ENCODE data around the gene ADCY10.
"Not testable (repeated sequence)": the region's sequence is repeated elsewhere in the genome, so short reads cannot be mapped to it uniquely, and the experiment has no call there.

ADCY10 gene

GRCh38 chr1:167832693-167833092 is 81.2 kb downstream of the ADCY10 start:
- Histone ChIP-seq H4K20me1 (ENCODE audit: insufficient read depth, low read length) (no peaks in the 10 kb centered on the region), H3K9me2 (ENCODE audit: low read depth, low read length) (no peaks in the 10 kb centered on the region), H3K9me3 (ENCODE audit: low read length) (no peaks in the 10 kb centered on the region), H3K27me3 (ENCODE audit: insufficient read depth, low read length) (0 out of 2 replicates have a peak, but pooled peaks cover 4% of the 10 kb centered on the region), H3K27ac (ENCODE audit: low read depth, low read length, poor library complexity, severe bottlenecking) (no peak overlapping the region), H3K36me3 (ENCODE audit: insufficient read depth, low read length) (no peaks in the 10 kb centered on the region), H3K4me2 (ENCODE audit: low read length) (no peak overlapping the region), H3F3A (ENCODE audit: insufficient read depth, low read length) (no peaks in the 10 kb centered on the region), H3K79me2 (ENCODE audit: insufficient read depth, low read length) (no peaks in the 10 kb centered on the region), H2AFZ (ENCODE audit: low read length) (no peak overlapping the region), H3K4me1 (ENCODE audit: insufficient read depth, low read length, severe bottlenecking) (no peaks in the 10 kb centered on the region), H3K4me3 (ENCODE audit: low read depth, low read length, poor library complexity, severe bottlenecking) (no peak overlapping the region), H3K9ac (ENCODE audit: low read length) (no peak overlapping the region)
- TF ChIP-seq CTCF (IDR thresholded peaks at IDR 0.05; ENCODE audit: low read length), result peak; percentile 5; the same call in 1 of the 2 replicates
- no peak for TF ChIP-seq EZH2 (IDR thresholded peaks at IDR 0.05; ENCODE audit: borderline replicate concordance, low read length)

- H3K79me2 ChIP-seq (ENCODE audit: insufficient read depth, low read length); H3F3A ChIP-seq (ENCODE audit: insufficient read depth, low read length); H3K27ac ChIP-seq (ENCODE audit: low read depth, low read length, poor library complexity, severe bottlenecking); H3K9me3 ChIP-seq (ENCODE audit: low read length); H3K9ac ChIP-seq (ENCODE audit: low read length); H3K4me3 ChIP-seq (ENCODE audit: low read depth, low read length, poor library complexity, severe bottlenecking); H3K36me3 ChIP-seq (ENCODE audit: insufficient read depth, low read length); H4K20me1 ChIP-seq (ENCODE audit: insufficient read depth, low read length); H3K9me2 ChIP-seq (ENCODE audit: low read depth, low read length); H2AFZ ChIP-seq (ENCODE audit: low read length); H3K4me2 ChIP-seq (ENCODE audit: low read length); H3K4me1 ChIP-seq (ENCODE audit: insufficient read depth, low read length, severe bottlenecking); H3K27me3 ChIP-seq (ENCODE audit: insufficient read depth, low read length): not testable (repeated sequence)
Measured at GRCh38 chr1:167830668-167831067, 83.3 kb downstream of the ADCY10 start.

DNA sequence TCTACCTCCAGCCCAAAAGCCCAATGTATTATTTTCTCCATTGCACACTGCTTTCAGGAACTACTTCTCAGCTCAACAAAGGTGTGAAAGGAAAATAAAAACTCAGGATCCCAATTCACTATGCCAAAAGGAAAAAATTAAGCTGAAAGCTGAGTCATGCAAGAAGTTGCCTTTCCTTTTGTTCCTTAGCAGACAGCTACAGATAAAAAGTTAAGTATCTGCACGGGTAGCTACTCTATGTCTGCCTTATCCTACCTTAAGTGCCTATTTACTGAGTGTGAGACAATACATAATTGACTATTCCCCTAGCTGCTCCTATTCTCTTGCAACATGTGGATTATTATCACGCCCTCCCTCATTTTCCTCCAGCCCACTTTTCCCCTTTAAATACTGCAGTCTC is 84.1 kb downstream of the ADCY10 start:
- Histone ChIP-seq H3K4me1 (ENCODE audit: insufficient read depth, low read length, severe bottlenecking) (no peaks in the 10 kb centered on the region), H3K9me3 (ENCODE audit: low read length) (no peaks in the 10 kb centered on the region), H4K20me1 (ENCODE audit: insufficient read depth, low read length) (no peaks in the 10 kb centered on the region), H2AFZ (ENCODE audit: low read length) (no peak overlapping the region), H3F3A (ENCODE audit: insufficient read depth, low read length) (no peaks in the 10 kb centered on the region), H3K9ac (ENCODE audit: low read length) (no peak overlapping the region), H3K4me2 (ENCODE audit: low read length) (no peak overlapping the region), H3K27me3 (ENCODE audit: insufficient read depth, low read length) (no peaks in the 10 kb centered on the region), H3K27ac (ENCODE audit: low read depth, low read length, poor library complexity, severe bottlenecking) (no peak overlapping the region), H3K9me2 (ENCODE audit: low read depth, low read length) (no peaks in the 10 kb centered on the region), H3K36me3 (ENCODE audit: insufficient read depth, low read length) (no peaks in the 10 kb centered on the region), H3K79me2 (ENCODE audit: insufficient read depth, low read length) (no peaks in the 10 kb centered on the region), H3K4me3 (ENCODE audit: low read depth, low read length, poor library complexity, severe bottlenecking) (no peak overlapping the region)
- no peak for TF ChIP-seq CTCF (IDR thresholded peaks at IDR 0.05; ENCODE audit: low read length)
- no peak for TF ChIP-seq EZH2 (IDR thresholded peaks at IDR 0.05; ENCODE audit: borderline replicate concordance, low read length)

GRCh38 chr1:167826127-167826526 is 87.8 kb downstream of the ADCY10 start:
- Histone ChIP-seq H3K4me3 (ENCODE audit: low read depth, low read length, poor library complexity, severe bottlenecking) (no peak overlapping the region), H3K9ac (ENCODE audit: low read length) (no peak overlapping the region), H3K27ac (ENCODE audit: low read depth, low read length, poor library complexity, severe bottlenecking) (no peak overlapping the region), H3K27me3 (ENCODE audit: insufficient read depth, low read length) (no peaks in the 10 kb centered on the region), H3K4me1 (ENCODE audit: insufficient read depth, low read length, severe bottlenecking) (no peaks in the 10 kb centered on the region), H3K9me2 (ENCODE audit: low read depth, low read length) (no peaks in the 10 kb centered on the region), H2AFZ (ENCODE audit: low read length) (no peak overlapping the region), H4K20me1 (ENCODE audit: insufficient read depth, low read length) (no peaks in the 10 kb centered on the region), H3K4me2 (ENCODE audit: low read length) (no peak overlapping the region), H3F3A (ENCODE audit: insufficient read depth, low read length) (no peaks in the 10 kb centered on the region), H3K9me3 (ENCODE audit: low read length) (no peaks in the 10 kb centered on the region), H3K79me2 (ENCODE audit: insufficient read depth, low read length) (no peaks in the 10 kb centered on the region), H3K36me3 (ENCODE audit: insufficient read depth, low read length) (no peaks in the 10 kb centered on the region)
- no peak for TF ChIP-seq CTCF (IDR thresholded peaks at IDR 0.05; ENCODE audit: low read length)
- TF ChIP-seq EZH2 (IDR thresholded peaks at IDR 0.05; ENCODE audit: borderline replicate concordance, low read length), result no peak

Measured in OCI-LY1 (cell line).